K562 (cell line): ENCODE data around the gene TRIM45. TPM values are rescaled to one million over a fixed set of nuclear protein-coding genes. Genes with fewer than 3 reads are reported as not detected.

Experiments
- BDP1 ChIP-seq: IDR thresholded peaks from 3 replicates; pipeline ENCODE4 v1.6.1; 2011; ENCODE audit not compliant: insufficient read length, insufficient read depth
- HDAC8 ChIP-seq: fragments of 450-650 bp; IDR thresholded peaks from 2 replicates; pipeline ENCODE4 v1.6.1; 2016; ENCODE audit warnings: mild to moderate bottlenecking, missing genetic modification characterization, moderate library complexity, missing compliant biosample characterization
- IFI16 ChIP-seq: fragments of 250-450 bp; sonication (Bioruptor Pico); IDR thresholded peaks from 2 replicates; pipeline ENCODE4 v2.1.2; 2022; ENCODE audit warnings: mild to moderate bottlenecking, inconsistent platforms
- MTF1 ChIP-seq: fragments of 250-450 bp; sonication (Bioruptor Pico); IDR thresholded peaks from 2 replicates; pipeline ENCODE4 v1.9.0; 2021; ENCODE audit warnings: moderate library complexity, mild to moderate bottlenecking, inconsistent platforms, borderline replicate concordance
- PML ChIP-seq: IDR thresholded peaks from 2 replicates; pipeline ENCODE4 v1.6.1; 2012; ENCODE audit warnings: low read length, inconsistent platforms
- STAT5B ChIP-seq: fragments of 250-450 bp; sonication (Bioruptor Pico); IDR thresholded peaks from 2 replicates; pipeline ENCODE4 v1.8.0; 2021; ENCODE audit warnings: mild to moderate bottlenecking, inconsistent platforms
- TSHZ1 ChIP-seq: fragments of 250-450 bp; sonication (Bioruptor Pico); IDR thresholded peaks from 2 replicates; pipeline ENCODE4 v1.4.0; 2020; ENCODE audit warnings: mild to moderate bottlenecking, moderate library complexity
- ZBTB9 ChIP-seq: fragments of 450-650 bp; formaldehyde crosslinking; IDR thresholded peaks from 2 replicates; pipeline ENCODE4 v1.4.0; 2020; ENCODE audit warnings: mild to moderate bottlenecking, moderate library complexity
- ZNF134 ChIP-seq: fragments of 250-450 bp; sonication (Bioruptor Pico); conservative IDR thresholded peaks from 2 replicates; pipeline ENCODE4 v1.4.0; 2020
- ZNF444 ChIP-seq: fragments of 250-450 bp; sonication (Bioruptor Pico); IDR thresholded peaks from 2 replicates; pipeline ENCODE4 v1.4.0; 2020; ENCODE audit warnings: mild to moderate bottlenecking, moderate library complexity
- polyA plus RNA-seq, 8 experiments: library from polyadenylated mRNA; depleted of rRNA in 4 of 8; stranded (reverse) in 5 of 8; unstranded in 3 of 8; fragments of >200 nt; fragmentation: Nextera tagmentation in 2 of 8; fragmentation: Illumina TruSeq in 1 of 8; extraction: Ambion mirVana in 2 of 8; extraction: Trizol in 1 of 8; gene quantifications; 2 replicates each; pipeline versions ENCODE4 v1.2.1 to v1.2.3, GENCODE V29; 2011 to 2014; ENCODE audit warnings: inconsistent platforms in 1 of 8, missing spikeins in 1 of 8
- total RNA-seq, 7 experiments: library from RNA; depleted of rRNA in 6 of 7; stranded (reverse); fragments of >200 nt in 6 of 7; fragmentation: Illumina TruSeq in 2 of 7; extraction: Trizol in 2 of 7; gene quantifications; 2 replicates each; pipeline versions ENCODE4 v1.2.1 to v1.2.3, GENCODE V29; 2011 to 2021; ENCODE audit warnings: low replicate concordance in 1 of 7
- TF ChIP-seq, protein P1 (sequence below): fragments of 450-650 bp; IDR thresholded peaks from 2 replicates; pipeline ENCODE4 v1.6.1; 2017; ENCODE audit warnings: mild to moderate bottlenecking, moderate library complexity

TRIM45 gene
- total and polyA plus RNA-seq, 9 of the 15 experiments (the other 6 are each of a cell fraction or from before 2014, with no cell fraction given): 1.9 to 6.2 (median 3.6) TPM

GRCh38 chr1:117146072-117146471, 24.5 kb upstream of the TRIM45 start (continued):
- TF ChIP-seq, protein P1, sequence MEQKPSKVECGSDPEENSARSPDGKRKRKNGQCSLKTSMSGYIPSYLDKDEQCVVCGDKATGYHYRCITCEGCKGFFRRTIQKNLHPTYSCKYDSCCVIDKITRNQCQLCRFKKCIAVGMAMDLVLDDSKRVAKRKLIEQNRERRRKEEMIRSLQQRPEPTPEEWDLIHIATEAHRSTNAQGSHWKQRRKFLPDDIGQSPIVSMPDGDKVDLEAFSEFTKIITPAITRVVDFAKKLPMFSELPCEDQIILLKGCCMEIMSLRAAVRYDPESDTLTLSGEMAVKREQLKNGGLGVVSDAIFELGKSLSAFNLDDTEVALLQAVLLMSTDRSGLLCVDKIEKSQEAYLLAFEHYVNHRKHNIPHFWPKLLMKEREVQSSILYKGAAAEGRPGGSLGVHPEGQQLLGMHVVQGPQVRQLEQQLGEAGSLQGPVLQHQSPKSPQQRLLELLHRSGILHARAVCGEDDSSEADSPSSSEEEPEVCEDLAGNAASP: no peak
- TF ChIP-seq MTF1 (CRISPR knock-in tag) (no peak), ZNF444 (CRISPR knock-in tag) (no peak), PML (no peak), HDAC8 (tag) (no peak), TSHZ1 (CRISPR knock-in tag) (no peak), ZBTB9 (CRISPR knock-in tag) (no peak), ZNF134 (CRISPR knock-in tag) (no peak), IFI16 (CRISPR knock-in tag) (no peak), BDP1 (no peak), STAT5B (CRISPR knock-in tag) (no peak)
